H1 (cell line): ENCODE data around the gene SLC35D2. TPM values are rescaled to one million over a fixed set of nuclear protein-coding genes. Genes with fewer than 3 reads are reported as not detected.

ENCODE experiments used
- CTCF ChIA-PET: fragments of 300-600 bp; sonication (Branson Sonifier 250); formaldehyde crosslinking; loops from one replicate; lab custom pipeline; 2021; ENCODE audit not compliant: partially characterized antibody; lab: Charles Lee
- POLR2A ChIA-PET: fragments of 300-600 bp; sonication (Branson Sonifier 250); formaldehyde crosslinking; loops from one replicate; lab custom pipeline; 2021; ENCODE audit warnings: inconsistent platforms; ENCODE audit not compliant: partially characterized antibody; lab: Charles Lee
- DNase-seq, 2 experiments: peaks; one replicate each; pipeline versions ENCODE4 v3.0.0 to v3.0.0-alpha.2; 2010 to 2022; ENCODE audit warnings: low spot score in 2 of 2, low read depth in 1 of 2, mixed read lengths in 1 of 2
- FAIRE-seq: peaks from 2 replicates; lab custom pipeline; 2011; peaks lifted over from hg19 to GRCh38; lab: Jason Lieb, UNC
- H2AFZ ChIP-seq: 2 replicates; pipeline ENCODE4 v1.8.1; 2012; ENCODE audit warnings: low read length, inconsistent platforms
- H2AK5ac ChIP-seq: 2 replicates; pipeline ENCODE4 v1.6.1; 2013; ENCODE audit warnings: low read depth, low read length
- H2BK120ac ChIP-seq: replicated peaks from 2 replicates; pipeline ENCODE3; 2013; ENCODE audit warnings: low read depth, low read length, inconsistent platforms
- H2BK12ac ChIP-seq: 2 replicates; pipeline ENCODE4 v1.6.1; 2013; ENCODE audit warnings: low read depth, low read length
- H2BK15ac ChIP-seq: 2 replicates; pipeline ENCODE4 v1.6.1; 2013; ENCODE audit warnings: low read length
- H2BK20ac ChIP-seq: 2 replicates; pipeline ENCODE4 v1.6.1; 2013; ENCODE audit warnings: low read length
- H2BK5ac ChIP-seq: 2 replicates; pipeline ENCODE4 v1.6.1; 2013; ENCODE audit warnings: low read depth, low read length
- H3K14ac ChIP-seq: 2 replicates; pipeline ENCODE4 v1.6.1; 2013; ENCODE audit warnings: inconsistent platforms; ENCODE audit not compliant: insufficient read length
- H3K18ac ChIP-seq: 2 replicates; pipeline ENCODE4 v1.6.1; 2013; ENCODE audit warnings: low read length; ENCODE audit errors: extremely low read depth
- H3K23ac ChIP-seq: 2 replicates; pipeline ENCODE4 v1.6.1; 2013; ENCODE audit warnings: inconsistent platforms; ENCODE audit not compliant: insufficient read length
- H3K23me2 ChIP-seq: 2 replicates; pipeline ENCODE4 v1.6.1; 2013; ENCODE audit warnings: low read depth, low read length
- H3K27ac ChIP-seq: 2 replicates; pipeline ENCODE4 v1.6.1; 2011; ENCODE audit warnings: low read depth, low read length, inconsistent platforms
- H3K27me3 ChIP-seq, 4 experiments: replicated peaks in 1 of 4; 1 replicate in 1 of 4; 2 replicates in 3 of 4; pipeline versions ENCODE4 v1.6.1 to v1.8.1; 2011 to 2013; ENCODE audit warnings: low read length in 3 of 4, mild to moderate bottlenecking in 3 of 4, inconsistent platforms in 2 of 4, mixed read lengths in 2 of 4, moderate library complexity in 1 of 4; ENCODE audit not compliant: control insufficient read depth in 3 of 4, insufficient read depth in 3 of 4; ENCODE audit errors: extremely low read depth in 1 of 4
- H3K36me3 ChIP-seq, 4 experiments: 2 replicates each; pipeline versions ENCODE4 v1.6.1 to v1.8.1; 2011 to 2013; ENCODE audit warnings: mild to moderate bottlenecking in 4 of 4, low read length in 3 of 4, moderate library complexity in 2 of 4, control low read depth in 1 of 4, inconsistent platforms in 1 of 4; ENCODE audit not compliant: insufficient read depth in 4 of 4, control insufficient read depth in 2 of 4
- H3K4ac ChIP-seq: replicated peaks from 2 replicates; pipeline ENCODE3; 2013; ENCODE audit warnings: low read length, low read depth, mixed read lengths, inconsistent platforms; ENCODE audit not compliant: insufficient read length
- H3K4me1 ChIP-seq, 4 experiments: replicated peaks in 1 of 4; 1 replicate in 1 of 4; 2 replicates in 3 of 4; pipeline versions ENCODE4 v1.6.1 to v1.8.1; 2011 to 2013; ENCODE audit warnings: low read length in 3 of 4, inconsistent platforms in 2 of 4, mixed read lengths in 1 of 4; ENCODE audit not compliant: insufficient read depth in 4 of 4, control insufficient read depth in 3 of 4
- H3K4me2 ChIP-seq, 2 experiments: 2 replicates each; pipeline versions ENCODE4 v1.6.1 to v1.8.1; 2011 to 2013; ENCODE audit warnings: low read depth in 2 of 2, low read length in 2 of 2, control low read depth in 1 of 2, inconsistent platforms in 1 of 2, mild to moderate bottlenecking in 1 of 2; ENCODE audit not compliant: insufficient read depth in 1 of 2
- H3K4me3 ChIP-seq, 4 experiments: fragments of 200-600, 300-600 bp in 1 of 4; sonication (generic), shearing (Covaris generic), sonication (Bioruptor Twin) in 1 of 4; 2 replicates each; pipeline versions ENCODE4 v1.5.1 to v1.8.1; 2011 to 2016; ENCODE audit warnings: low read length in 4 of 4, low read depth in 3 of 4, control low read depth in 2 of 4, inconsistent platforms in 2 of 4, mild to moderate bottlenecking in 2 of 4, mixed read lengths in 1 of 4, moderate library complexity in 1 of 4; ENCODE audit not compliant: insufficient read depth in 2 of 4; ENCODE audit errors: extremely low read depth in 1 of 4
- H3K56ac ChIP-seq: replicated peaks from 2 replicates; pipeline ENCODE3; 2013; ENCODE audit warnings: low read depth, mild to moderate bottlenecking, mixed read lengths, low read length, inconsistent platforms; ENCODE audit not compliant: insufficient read length
- H3K79me1 ChIP-seq: 2 replicates; pipeline ENCODE4 v1.6.1; 2013; ENCODE audit warnings: low read depth, low read length, control low read depth
- H3K79me2 ChIP-seq, 2 experiments: 2 replicates each; pipeline versions ENCODE4 v1.6.1 to v1.8.1; 2012 to 2013; ENCODE audit warnings: low read length in 2 of 2, mild to moderate bottlenecking in 2 of 2, inconsistent platforms in 1 of 2; ENCODE audit not compliant: insufficient read depth in 2 of 2, control insufficient read depth in 1 of 2
- H3K9ac ChIP-seq, 4 experiments: replicated peaks in 1 of 4; 1 replicate in 1 of 4; 2 replicates in 3 of 4; pipeline versions ENCODE4 v1.6.1 to v1.8.1; 2011 to 2013; ENCODE audit warnings: low read depth in 3 of 4, low read length in 3 of 4, control low read depth in 2 of 4, mild to moderate bottlenecking in 2 of 4, moderate library complexity in 2 of 4, inconsistent platforms in 1 of 4; ENCODE audit errors: extremely low read depth in 1 of 4
- H3K9me3 ChIP-seq, 2 experiments: 2 replicates each; pipeline versions ENCODE4 v1.6.1 to v1.8.1; 2012 to 2013; ENCODE audit warnings: mild to moderate bottlenecking in 2 of 2, moderate library complexity in 2 of 2, control low read depth in 1 of 2, inconsistent platforms in 1 of 2, low read depth in 1 of 2, low read length in 1 of 2, mixed read lengths in 1 of 2; ENCODE audit not compliant: insufficient read depth in 2 of 2
- H4K20me1 ChIP-seq, 2 experiments: replicated peaks in 1 of 2; 2 replicates each; pipeline versions ENCODE3 to v1.8.1; 2011 to 2013; ENCODE audit warnings: inconsistent platforms in 2 of 2, low read length in 2 of 2, mild to moderate bottlenecking in 1 of 2; ENCODE audit not compliant: insufficient read depth in 2 of 2, control insufficient read depth in 1 of 2
- H4K5ac ChIP-seq: 2 replicates; pipeline ENCODE4 v1.6.1; 2013; ENCODE audit warnings: low read length, low read depth, mixed read lengths, inconsistent platforms; ENCODE audit not compliant: insufficient read length
- H4K8ac ChIP-seq: 2 replicates; pipeline ENCODE4 v1.8.0; 2013; ENCODE audit warnings: mild to moderate bottlenecking, moderate library complexity, low read length, inconsistent platforms; ENCODE audit not compliant: insufficient read depth; ENCODE audit errors: extremely low read depth
- H4K91ac ChIP-seq: replicated peaks from 2 replicates; pipeline ENCODE3; 2013; ENCODE audit warnings: low read length, mixed read lengths, inconsistent platforms; ENCODE audit not compliant: insufficient read length
- CBX8 ChIP-seq: fragments of 300-800, 300-1000 bp; sonication (generic); IDR thresholded peaks from 2 replicates; pipeline ENCODE4 v1.7.1; 2016; ENCODE audit warnings: low read depth, low read length, borderline replicate concordance
- EGR1 ChIP-seq: IDR thresholded peaks from 2 replicates; pipeline ENCODE4 v1.6.1; 2011; ENCODE audit warnings: low read depth, low read length, borderline replicate concordance
- KDM5A ChIP-seq: fragments of 200-600 bp; IDR thresholded peaks from 2 replicates; pipeline ENCODE4 v1.7.1; 2012; ENCODE audit warnings: mild to moderate bottlenecking, low read length, inconsistent platforms, mixed read lengths
- NRF1 ChIP-seq: IDR thresholded peaks from 2 replicates; pipeline ENCODE4 v1.6.1; 2011; ENCODE audit warnings: mild to moderate bottlenecking, low read depth, low read length, improper control_type of control experiment
- SIN3A ChIP-seq, 2 experiments: IDR thresholded peaks in 1 of 2; conservative IDR thresholded peaks in 1 of 2; 2 replicates each; pipeline ENCODE4 v1.6.1; 2011 to 2012; ENCODE audit warnings: low read length in 2 of 2, improper control_type of control experiment in 1 of 2, low read depth in 1 of 2, mild to moderate bottlenecking in 1 of 2
- SP1 ChIP-seq: IDR thresholded peaks from 2 replicates; pipeline ENCODE4 v1.6.1; 2011; ENCODE audit warnings: low read depth, low read length
- SUZ12 ChIP-seq: fragments of 200-600 bp; sonication (generic); IDR thresholded peaks from 2 replicates; pipeline ENCODE4 v1.6.1; 2012; ENCODE audit warnings: mild to moderate bottlenecking, inconsistent platforms, low read length, moderate library complexity, mixed read lengths
- TAF1 ChIP-seq: IDR thresholded peaks from 2 replicates; pipeline ENCODE4 v1.6.1; 2011; ENCODE audit warnings: mild to moderate bottlenecking, low read depth, low read length
- TBP ChIP-seq: IDR thresholded peaks from 2 replicates; pipeline ENCODE4 v1.6.1; 2011; ENCODE audit warnings: low read depth, low read length, improper control_type of control experiment
- ZNF274 ChIP-seq: IDR thresholded peaks from 2 replicates; pipeline ENCODE4 v1.7.0; 2012; ENCODE audit warnings: low read length, borderline replicate concordance; ENCODE audit errors: extremely low read depth
- WGBS, 2 experiments: shearing (Covaris generic) in 1 of 2; methylation state at CpG; one replicate each; pipeline versions ENCODE4 v1.1.6 to v1.1.7; 2013 to 2015; ENCODE audit warnings: low lambda C conversion rate in 2 of 2, mixed read lengths in 2 of 2, inconsistent platforms in 1 of 2, low coverage in 1 of 2, missing lambda C conversion rate in 1 of 2; ENCODE audit not compliant: insufficient replicate concordance in 2 of 2, insufficient coverage in 1 of 2, insufficient read length in 1 of 2; ENCODE audit errors: extremely low coverage in 1 of 2, missing lambda C conversion rate in 1 of 2; 5-methylcytosine and 5-hydroxymethylcytosine counted together
- polyA plus RNA-seq, 7 experiments: library from polyadenylated mRNA; depleted of rRNA in 3 of 7; stranded (reverse) in 5 of 7; unstranded in 2 of 7; fragments of >200 nt in 5 of 7; fragments of 200-250 nt in 2 of 7; gene quantifications; 1 replicate in 5 of 7; 2 replicates in 1 of 7; 4 replicates in 1 of 7; pipeline versions ENCODE4 v1.2.1 to v1.2.3, GENCODE V29; 2011 to 2013; ENCODE audit warnings: missing spikeins in 2 of 7, mixed read lengths in 2 of 7
- total RNA-seq: library from RNA; stranded (reverse); fragmentation: NEBNext Ultra II Directional; extraction: Animal tissue kit (Norgen Biotek cat#: 25700); gene quantifications from 2 replicates; pipeline ENCODE4 v1.2.1, GENCODE V29; 2021
- TF ChIP-seq, protein P1 (sequence below): IDR thresholded peaks from 2 replicates; pipeline ENCODE4 v1.6.1; 2012; ENCODE audit warnings: low read length, inconsistent platforms

The SLC35D2 gene
- total and polyA plus RNA-seq, 2 of the 8 experiments (the other 6 are each of a cell fraction or from before 2014, with no cell fraction given), result 9.6 to 11.5 TPM

DNA sequence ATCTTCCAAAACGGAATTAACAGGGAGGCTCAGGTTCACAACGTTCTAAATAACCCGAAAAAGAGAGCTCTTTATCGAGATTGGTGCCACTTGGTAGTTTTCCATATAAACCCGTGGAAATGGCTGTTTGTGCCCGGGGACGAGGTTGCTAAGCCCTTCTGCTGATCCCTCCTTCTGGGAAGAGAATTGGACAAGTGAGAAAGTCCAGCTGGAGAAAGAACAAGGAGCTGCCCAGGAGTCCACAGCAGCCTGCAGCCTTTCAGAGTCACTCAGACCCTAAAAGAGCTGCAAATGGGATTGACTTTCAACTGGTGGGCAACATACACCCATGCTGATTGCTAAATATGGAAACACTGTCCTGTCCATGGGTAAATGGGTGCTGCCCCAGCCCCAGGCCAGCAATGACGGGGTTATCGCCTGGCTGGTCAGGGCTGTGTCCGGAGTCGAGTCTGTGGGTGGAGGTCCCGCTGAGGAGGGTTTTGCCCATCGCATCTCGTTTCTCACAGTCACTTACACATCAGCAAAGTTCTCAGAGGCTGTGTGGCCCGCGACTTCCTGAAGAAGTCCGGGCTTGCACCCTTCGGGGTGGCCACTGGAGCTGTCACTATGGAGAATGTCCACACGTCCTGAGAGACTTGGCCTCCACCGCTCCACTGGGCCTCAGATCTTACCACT is 40.8 kb downstream of the SLC35D2 start:
- Histone ChIP-seq H3K9me3 (no peaks in the 10 kb centered on the region; a peak in 1 of 4 replicates), H4K5ac (no peak overlapping the region), H3K18ac (no peak overlapping the region), H3K79me1 (no peaks in the 10 kb centered on the region), H2BK120ac (peak overlapping the region; percentile 72), H3K23me2 (no peaks in the 10 kb centered on the region), H3K4me1 (peaks cover 0 to 33% (median 17%) of the 10 kb centered on the region in 4 experiments; a peak in 6 of 7 replicates), H2BK15ac (0 out of 2 replicates have a peak overlapping the region, but pooled peaks have one; percentile 61), H3K14ac (no peak overlapping the region), H2AK5ac (peak overlapping the region; percentile 33; the same call in 1 of the 2 replicates), H3K56ac (no peak overlapping the region), H3K36me3 (no peaks in the 10 kb centered on the region), H3K4me3 (no peak overlapping the region), H4K20me1 (no peaks in the 10 kb centered on the region), H2BK5ac (peak overlapping the region; percentile 28; the same call in 1 of the 2 replicates), H2BK12ac (peak overlapping the region; percentile 93), H4K91ac (peak overlapping the region; percentile 93), H4K8ac (peak overlapping the region; percentile 43; the same call in 1 of the 2 replicates), H3K27me3 (no peaks in the 10 kb centered on the region), H3K4me2 (no peak overlapping the region), H2BK20ac (peak overlapping the region; percentile 84), H3K9ac (no peak overlapping the region; a peak in 2 of 7 replicates), H3K23ac (no peak overlapping the region), H2AFZ (no peak overlapping the region), H3K79me2 (no peaks in the 10 kb centered on the region), H3K4ac (peak overlapping the region; percentile 66), H3K27ac (no peak overlapping the region)
- ChIA-PET POLR2A (interaction anchor here (1.1 kb wide), 1 partner anchor 8 kb away, joined by 3 read pairs; no protein-coding TSS in a partner anchor), CTCF (interaction anchor here (0.7 to 2.9 kb wide), 5 partner anchors 9 to 97 kb away, joined by 3 to 21 read pairs (median 4); no protein-coding TSS in a partner anchor)
- no peak for FAIRE-seq
- WGBS, 2 experiments, result 91% methylated on average over 20 of the region's 20 CpGs; no CpG with 5 or more reads in 1 of the 2 experiments
- DNase-seq, result no peak
- TF ChIP-seq TBP (no peak), SIN3A (conservative IDR thresholded peaks at IDR 0.05 in 1 of 2, IDR thresholded peaks at IDR 0.05 in 1 of 2; ENCODE audit: low read depth in 1 of 2, low read length in 2 of 2) (no peak), CBX8 (no peak), KDM5A (no peak), SP1 (no peak), EGR1 (no peak), NRF1 (no peak), TAF1 (no peak), ZNF274 (no peak), SUZ12 (no peak)
- TF ChIP-seq, protein P1, sequence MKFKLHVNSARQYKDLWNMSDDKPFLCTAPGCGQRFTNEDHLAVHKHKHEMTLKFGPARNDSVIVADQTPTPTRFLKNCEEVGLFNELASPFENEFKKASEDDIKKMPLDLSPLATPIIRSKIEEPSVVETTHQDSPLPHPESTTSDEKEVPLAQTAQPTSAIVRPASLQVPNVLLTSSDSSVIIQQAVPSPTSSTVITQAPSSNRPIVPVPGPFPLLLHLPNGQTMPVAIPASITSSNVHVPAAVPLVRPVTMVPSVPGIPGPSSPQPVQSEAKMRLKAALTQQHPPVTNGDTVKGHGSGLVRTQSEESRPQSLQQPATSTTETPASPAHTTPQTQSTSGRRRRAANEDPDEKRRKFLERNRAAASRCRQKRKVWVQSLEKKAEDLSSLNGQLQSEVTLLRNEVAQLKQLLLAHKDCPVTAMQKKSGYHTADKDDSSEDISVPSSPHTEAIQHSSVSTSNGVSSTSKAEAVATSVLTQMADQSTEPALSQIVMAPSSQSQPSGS, result no peak
